Measurements from ENCODE around the gene CPEB2. TPM values are rescaled to one million over a fixed set of nuclear protein-coding genes. Genes with fewer than 3 reads are reported as not detected.

CPEB2 gene
- total and polyA plus RNA-seq, 2 of the 8 experiments (the other 6 are each of a cell fraction or from before 2014, with no cell fraction given): 0.39 to 1.9 TPM

GRCh38 chr4:14985843-14986242, 16.4 kb upstream of the CPEB2 start (continued):
- no peak for TF ChIP-seq CHD7 (IDR thresholded peaks at IDR 0.05; ENCODE audit: insufficient replicate concordance, low read length)
- no peak for TF ChIP-seq CBX8 (IDR thresholded peaks at IDR 0.05; ENCODE audit: borderline replicate concordance, low read depth, low read length)
- TF ChIP-seq SUZ12 (IDR thresholded peaks at IDR 0.05; ENCODE audit: low read length): no peak

Measured in H1 (cell line).